Measurements from ENCODE around the gene ZNF638.

- TF ChIP-seq CTCF (IDR thresholded peaks at IDR 0.05) (no peak), POLR2A (IDR thresholded peaks at IDR 0.05) (no peak)
These were observed 152.8 kb downstream of the ZNF638 start for GRCh38 chr2:71484354-71484753.
